DOHH2 (cell line): ENCODE data around the gene CNNM4.

Experiments
- EZH2phosphoT487 ChIP-seq: fragments of 200-600 bp; sonication (generic); IDR thresholded peaks from 2 replicates; pipeline ENCODE4 v1.6.1; 2017; ENCODE audit warnings: borderline replicate concordance, mild to moderate bottlenecking, antibody characterized with exemption, low read length, moderate library complexity, mixed read lengths
- TF ChIP-seq, protein P1 (sequence below): fragments of 200-600 bp; sonication (generic); IDR thresholded peaks from one replicate; pipeline ENCODE4 v1.5.1; 2014; ENCODE audit warnings: antibody characterized with exemption, mild to moderate bottlenecking, low read depth, low read length; ENCODE audit not compliant: poor library complexity, severe bottlenecking

DNA sequence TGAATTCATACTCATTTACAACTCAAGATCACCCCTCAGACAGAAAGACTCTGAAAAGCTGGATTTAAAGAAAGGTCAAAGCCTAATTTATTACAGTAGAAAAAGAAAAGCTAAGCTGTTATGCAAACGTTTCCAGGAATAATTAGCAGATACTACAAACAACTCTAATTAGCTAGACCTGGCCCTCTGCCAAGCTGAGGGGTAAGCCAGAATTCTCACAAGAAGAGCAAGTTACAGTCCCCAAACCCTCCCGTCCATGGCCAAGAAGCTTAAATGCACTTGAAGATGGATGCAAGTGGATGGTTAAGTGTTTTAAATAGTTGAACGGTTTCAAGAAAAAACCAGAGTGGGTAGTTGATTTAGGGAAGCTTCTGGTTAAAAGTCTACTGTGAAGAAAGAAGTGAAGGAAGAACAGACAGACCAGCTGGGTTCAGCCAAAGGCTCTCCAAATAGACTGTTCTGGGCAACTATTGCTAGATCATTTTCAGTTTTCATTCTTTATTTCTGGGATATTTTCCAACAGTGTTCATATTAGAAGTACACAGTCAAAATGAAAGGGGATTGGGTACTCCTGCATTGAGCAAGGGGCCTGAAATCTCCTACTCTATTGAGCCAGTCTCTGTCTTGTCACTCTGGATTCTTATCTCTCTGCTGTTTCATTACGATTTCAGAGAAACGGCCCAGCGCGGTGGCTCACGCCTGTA lies 25.7 kb upstream of the CNNM4 start:
- TF ChIP-seq, protein P1, sequence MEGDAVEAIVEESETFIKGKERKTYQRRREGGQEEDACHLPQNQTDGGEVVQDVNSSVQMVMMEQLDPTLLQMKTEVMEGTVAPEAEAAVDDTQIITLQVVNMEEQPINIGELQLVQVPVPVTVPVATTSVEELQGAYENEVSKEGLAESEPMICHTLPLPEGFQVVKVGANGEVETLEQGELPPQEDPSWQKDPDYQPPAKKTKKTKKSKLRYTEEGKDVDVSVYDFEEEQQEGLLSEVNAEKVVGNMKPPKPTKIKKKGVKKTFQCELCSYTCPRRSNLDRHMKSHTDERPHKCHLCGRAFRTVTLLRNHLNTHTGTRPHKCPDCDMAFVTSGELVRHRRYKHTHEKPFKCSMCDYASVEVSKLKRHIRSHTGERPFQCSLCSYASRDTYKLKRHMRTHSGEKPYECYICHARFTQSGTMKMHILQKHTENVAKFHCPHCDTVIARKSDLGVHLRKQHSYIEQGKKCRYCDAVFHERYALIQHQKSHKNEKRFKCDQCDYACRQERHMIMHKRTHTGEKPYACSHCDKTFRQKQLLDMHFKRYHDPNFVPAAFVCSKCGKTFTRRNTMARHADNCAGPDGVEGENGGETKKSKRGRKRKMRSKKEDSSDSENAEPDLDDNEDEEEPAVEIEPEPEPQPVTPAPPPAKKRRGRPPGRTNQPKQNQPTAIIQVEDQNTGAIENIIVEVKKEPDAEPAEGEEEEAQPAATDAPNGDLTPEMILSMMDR = no peak
- TF ChIP-seq EZH2phosphoT487 = no peak
